Adipose tissue (tissue), 3 donors: ENCODE data around the gene SETD1A. TPM values are rescaled to one million over a fixed set of nuclear protein-coding genes. Genes with fewer than 3 reads are reported as not detected.
"Not testable (repeated sequence)": the region's sequence is repeated elsewhere in the genome, so short reads cannot be mapped to it uniquely, and the experiment has no call there.

Experiments
- H3K27ac ChIP-seq: one replicate; pipeline ENCODE4 v1.5.1; 2013; ENCODE audit warnings: low read depth, low read length
- WGBS, 3 donors: extraction: QIAGEN DNeasy Blood & Tissue Kit; methylation state at CpG; one replicate each; pipeline ENCODE4 v1.1.7; 2013; 5-methylcytosine and 5-hydroxymethylcytosine counted together
- polyA plus RNA-seq, 3 donors: library from polyadenylated mRNA; stranded (reverse); fragments of 200-250 nt; gene quantifications; one replicate each; pipeline ENCODE4 v1.2.3, GENCODE V29; 2013
- donor health status: healthy with polysubstance abuse.
- donor health status: Bipolar disorder and iron deficiency.
- donor health status: healthy.

The SETD1A gene
- polyA plus RNA-seq, 3 donors: 5.1 to 13.0 (median 10.8) TPM

- 71 to 76% (median 76%) methylated on average over 2 of the region's 2 CpGs for WGBS, 3 donors
- no peak overlapping the region for H3K27ac ChIP-seq
These were observed 47.1 kb downstream of the SETD1A start for GRCh38 chr16:31004658-31005057.

DNA sequence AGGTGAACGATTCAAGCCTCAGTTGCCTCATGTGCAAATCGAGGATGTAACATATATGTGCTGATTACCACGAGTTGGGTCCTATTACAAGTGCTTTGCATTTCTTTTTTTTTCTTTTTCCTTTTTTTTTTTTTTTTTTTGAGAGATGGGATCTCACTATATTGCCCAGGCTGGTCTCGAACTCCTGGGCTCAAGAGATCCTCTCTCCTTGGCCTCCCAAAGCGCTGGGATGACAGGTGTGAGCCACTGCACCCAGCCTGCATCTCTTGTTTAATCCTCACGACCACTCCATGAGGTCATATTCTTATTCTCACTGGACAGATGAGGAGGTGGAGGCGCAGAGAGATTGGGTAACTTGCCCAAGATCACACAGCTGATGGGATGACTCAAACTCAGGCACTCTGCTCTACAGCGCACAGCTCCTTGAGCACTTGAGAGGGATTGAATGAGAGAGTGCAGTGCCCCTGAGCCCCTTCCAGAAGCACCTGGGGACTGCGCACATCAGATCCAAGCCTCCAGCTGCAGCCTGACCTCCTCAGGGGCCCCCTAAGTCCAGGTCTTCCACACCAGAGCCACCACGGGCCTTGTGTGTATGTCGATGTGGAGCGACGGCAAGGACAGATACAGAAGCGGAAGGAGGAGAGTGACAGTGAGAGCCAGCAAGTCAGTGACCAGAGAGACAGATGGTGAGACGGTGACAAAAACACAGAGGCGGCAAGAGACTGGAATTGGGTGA lies 48.0 kb downstream of the SETD1A start:
- 72 to 77% (median 74%) methylated on average over 16 of the region's 16 CpGs for WGBS, 3 donors
- H3K27ac ChIP-seq: no peak overlapping the region

DNA sequence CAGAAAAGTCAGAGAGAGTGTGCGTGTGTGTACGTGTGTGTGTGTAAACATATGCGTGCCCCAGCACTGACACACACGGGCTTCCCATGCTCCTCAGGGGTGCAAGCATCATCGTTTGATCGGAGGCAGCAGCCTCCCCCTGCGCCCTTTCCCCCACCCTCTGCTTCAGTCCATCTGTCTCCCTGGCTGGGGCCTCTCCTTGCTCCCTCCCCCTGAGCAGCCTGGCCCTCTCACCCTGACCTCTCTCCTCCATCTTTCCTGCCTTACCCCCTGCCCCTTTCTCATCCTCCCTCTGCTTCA lies 48.5 kb downstream of the SETD1A start:
- WGBS, 3 donors: 57 to 67% (median 63%) methylated on average over 4 to 7 of the region's 7 CpGs
- H3K27ac ChIP-seq: no peak overlapping the region

DNA sequence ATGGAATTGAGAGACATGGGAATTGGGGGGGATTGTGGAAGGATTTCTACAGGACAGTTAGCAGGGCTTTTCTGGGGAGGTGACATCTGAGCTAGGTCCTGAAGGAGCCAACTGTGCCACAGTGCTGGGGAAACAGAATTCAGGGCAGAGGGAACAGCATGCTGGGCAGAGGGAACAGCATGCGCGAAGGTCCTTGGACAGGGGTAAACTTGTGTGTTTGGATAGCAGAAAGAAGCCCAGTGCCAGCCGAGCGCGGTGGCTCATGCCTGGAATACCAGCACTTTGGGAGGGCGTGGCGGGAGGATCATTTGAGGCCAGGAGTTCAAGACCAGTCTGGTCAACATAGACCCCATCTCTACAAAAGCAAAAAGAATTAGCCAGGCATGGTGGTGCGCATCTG lies 49.0 kb downstream of the SETD1A start:
- H3K27ac ChIP-seq: no peak overlapping the region
- WGBS, 3 donors: 92 to 96% (median 95%) methylated on average over 8 of the region's 8 CpGs

- 55 to 63% (median 61%) methylated on average over 6 of the region's 6 CpGs for WGBS, 3 donors
- no peak overlapping the region for H3K27ac ChIP-seq
These were observed 50.1 kb downstream of the SETD1A start for GRCh38 chr16:31007684-31008083.

GRCh38 chr16:31008149-31008548 lies 50.6 kb downstream of the SETD1A start:
- no peak overlapping the region for H3K27ac ChIP-seq
- 58 to 74% (median 68%) methylated on average over 6 of the region's 6 CpGs for WGBS, 3 donors

- WGBS, 3 donors: 63 to 94% (median 89%) methylated on average over 5 of the region's 5 CpGs
- no peak overlapping the region for H3K27ac ChIP-seq
These were observed 51.0 kb downstream of the SETD1A start for GRCh38 chr16:31008551-31008950.

DNA sequence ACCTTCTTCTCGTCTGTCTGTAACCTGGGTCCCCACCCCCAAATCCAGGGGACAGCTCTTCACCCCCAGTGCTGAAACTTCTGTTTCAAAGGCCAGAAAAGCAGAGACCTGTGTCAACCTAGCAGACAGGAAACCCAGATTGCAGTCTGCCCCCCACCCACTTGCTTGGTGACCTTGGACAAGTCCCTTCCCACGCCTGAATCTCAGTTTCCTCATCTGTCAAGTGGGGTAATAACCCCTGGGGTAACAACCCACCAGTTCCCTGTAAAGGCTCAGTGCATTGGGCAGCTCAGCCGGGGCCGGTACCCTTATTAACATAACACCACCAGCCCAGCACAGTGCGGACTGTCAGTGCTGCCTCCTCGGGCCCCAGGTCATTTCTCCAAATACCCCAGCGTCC lies 51.6 kb downstream of the SETD1A start:
- 79 to 84% (median 83%) methylated on average over 7 of the region's 7 CpGs for WGBS, 3 donors
- no peak overlapping the region for H3K27ac ChIP-seq

- no peak overlapping the region for H3K27ac ChIP-seq
- 11 to 20% (median 13%) methylated on average over 22 to 36 of the region's 36 CpGs for WGBS, 3 donors
These were observed 52.5 kb downstream of the SETD1A start for GRCh38 chr16:31009894-31010584.

DNA sequence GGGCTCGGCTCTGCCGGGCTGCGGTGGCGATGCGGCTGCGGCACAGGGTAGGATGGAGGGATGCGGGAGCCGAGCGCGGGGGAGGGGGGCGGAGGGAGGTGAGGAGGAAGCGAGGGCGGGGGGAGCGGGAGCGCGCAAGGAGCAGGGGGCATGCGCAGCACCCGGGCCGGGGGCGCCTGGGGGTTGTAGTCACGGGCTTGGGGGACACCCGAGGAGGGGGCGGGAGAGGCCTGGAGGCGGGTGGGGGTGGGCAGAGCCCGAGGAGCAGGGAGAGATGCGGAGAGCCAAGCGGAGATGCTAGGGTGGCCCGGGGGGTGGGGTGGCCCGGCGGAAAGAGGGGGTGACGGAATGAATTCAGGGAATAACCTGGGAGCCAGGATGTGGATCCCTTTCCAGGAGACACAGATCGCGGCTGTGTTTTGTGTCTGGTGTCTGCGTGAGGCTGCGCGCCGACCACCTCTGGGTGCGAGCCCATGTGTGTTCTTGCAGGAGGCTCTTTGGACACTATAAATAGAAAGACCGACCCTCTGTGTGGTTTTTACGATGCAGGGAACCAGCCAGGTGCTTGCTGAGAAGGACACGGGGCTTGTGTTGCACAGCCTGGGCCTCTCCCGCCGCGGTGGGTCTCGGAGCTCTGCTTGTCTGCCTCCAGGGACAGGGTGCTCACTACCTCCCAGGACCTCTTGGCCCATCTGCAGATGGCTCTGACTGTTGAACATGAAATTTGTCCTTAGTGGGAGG lies 53.2 kb downstream of the SETD1A start, which contains the start of gene STX1B:
STX1B (minus strand) TSS at position 54 of the 741 bp plus-strand sequence. CDS start 242 bp downstream, outside the sequence.
- 9 to 11% (median 11%) methylated on average over 36 to 44 of the region's 45 CpGs for WGBS, 3 donors
- no peak within 1 kb of the TSS for H3K27ac ChIP-seq

- H3K27ac ChIP-seq: not testable (repeated sequence)
- WGBS, 3 donors: 79 to 88% (median 80%) methylated on average over 7 of the region's 7 CpGs
These were observed 54.3 kb downstream of the SETD1A start for GRCh38 chr16:31011815-31012214.

DNA sequence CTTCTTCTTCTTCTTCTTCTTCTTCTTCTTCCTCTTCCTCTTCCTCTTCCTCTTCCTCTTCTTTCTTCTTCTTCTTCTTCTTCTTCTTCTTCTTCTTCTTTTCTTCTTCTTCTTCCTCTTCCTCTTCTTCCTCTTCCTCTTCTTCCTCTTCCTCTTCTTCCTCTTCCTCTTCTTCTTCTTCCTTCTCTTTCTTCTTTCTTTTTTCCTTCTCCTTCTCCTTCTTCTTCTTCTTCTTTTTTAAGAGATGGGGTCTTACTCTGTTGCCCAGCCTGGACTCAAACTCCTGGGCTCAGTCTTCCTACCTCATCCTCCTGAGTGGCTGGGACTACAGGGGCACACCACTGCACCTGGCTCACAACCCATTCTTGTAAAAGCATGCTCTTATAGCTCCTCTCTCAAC lies 55.7 kb downstream of the SETD1A start:
- H3K27ac ChIP-seq: not testable (repeated sequence)

- H3K27ac ChIP-seq: no peak overlapping the region
- WGBS, 3 donors: 58 to 73% (median 70%) methylated on average over 6 of the region's 6 CpGs
These were observed 58.5 kb downstream of the SETD1A start for GRCh38 chr16:31016018-31016417.

GRCh38 chr16:31017756-31018155 lies 60.2 kb downstream of the SETD1A start:
- 88 to 92% (median 88%) methylated on average over 10 of the region's 10 CpGs for WGBS, 3 donors
- not testable (repeated sequence) for H3K27ac ChIP-seq

DNA sequence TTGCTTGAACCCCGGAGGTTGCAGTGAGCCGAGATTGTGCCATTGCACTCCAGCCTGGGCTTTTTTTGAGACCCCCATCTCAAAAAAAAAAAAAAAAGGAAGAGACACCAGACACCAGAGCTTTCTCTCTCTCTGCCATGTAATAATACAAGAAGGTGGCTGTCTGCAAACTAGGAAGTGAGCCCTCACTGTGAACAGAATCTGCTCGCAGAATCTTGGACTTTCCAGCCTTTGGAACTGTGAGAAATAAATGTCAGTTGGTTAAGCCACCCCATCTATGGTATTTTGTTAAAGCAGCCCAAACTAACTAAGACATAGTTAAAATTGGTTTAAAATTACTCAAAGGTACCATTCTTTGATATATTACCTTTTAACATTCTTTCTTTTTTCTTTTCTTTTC lies 63.0 kb downstream of the SETD1A start:
- no peak overlapping the region for H3K27ac ChIP-seq
- 85 to 93% (median 93%) methylated on average over 3 of the region's 3 CpGs for WGBS, 3 donors

DNA sequence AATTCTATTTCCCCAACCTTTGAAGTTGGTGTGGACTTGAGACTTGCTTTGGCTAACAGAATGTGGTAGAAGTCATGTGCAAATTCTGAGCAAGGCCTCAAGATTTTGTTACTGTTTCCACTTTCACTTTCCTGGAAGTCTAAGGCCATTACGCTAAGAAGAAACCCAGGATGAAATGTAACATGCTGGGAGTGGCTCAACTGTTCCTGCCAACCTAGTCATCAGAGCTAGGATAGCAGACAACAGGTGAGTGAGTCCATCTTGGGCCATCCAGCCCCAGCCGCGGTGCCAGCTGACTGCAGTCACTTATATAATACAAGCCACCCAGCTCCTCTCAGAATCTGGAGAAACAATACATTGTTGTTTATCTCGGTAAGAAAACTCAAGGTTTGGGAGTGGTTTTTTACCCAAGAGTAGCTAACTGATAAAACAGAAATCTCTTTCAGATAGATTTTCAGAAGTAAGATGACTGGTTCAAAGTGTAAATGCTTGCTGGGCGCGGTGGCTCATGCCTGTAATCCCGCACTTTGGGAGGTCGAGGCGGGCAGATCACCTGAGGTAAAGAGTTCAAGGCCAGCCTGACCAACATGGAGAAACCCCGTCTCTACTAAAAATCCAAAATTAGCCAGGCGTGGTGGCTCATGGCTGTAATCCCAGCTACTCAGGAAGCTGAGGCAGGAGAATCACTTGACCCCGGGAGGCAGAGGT lies 65.1 kb downstream of the SETD1A start:
- H3K27ac ChIP-seq: no peak overlapping the region
- 78 to 81% (median 79%) methylated on average over 12 of the region's 12 CpGs for WGBS, 3 donors

DNA sequence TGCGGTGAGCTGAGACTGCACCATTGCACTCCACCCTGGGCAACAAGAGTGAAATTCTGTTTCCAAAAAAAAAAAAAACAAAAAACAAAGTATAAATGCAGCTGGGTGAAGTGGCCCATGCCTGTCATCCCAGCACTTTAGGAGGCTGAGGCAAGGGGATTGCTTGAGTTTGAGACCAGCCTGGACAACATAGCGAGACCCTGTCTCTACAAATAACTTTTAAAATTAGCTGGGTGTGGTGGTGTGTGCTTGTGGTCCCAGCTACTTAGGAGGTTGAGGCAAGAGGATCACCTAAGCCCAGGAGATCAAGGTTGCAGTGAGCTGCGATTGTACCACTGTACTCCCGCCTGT lies 65.7 kb downstream of the SETD1A start:
- no peak overlapping the region for H3K27ac ChIP-seq
- WGBS, 3 donors: 92% methylated on average over 4 of the region's 4 CpGs

- no peak overlapping the region for H3K27ac ChIP-seq
- WGBS, 3 donors: 56 to 86% (median 80%) methylated on average over 6 of the region's 6 CpGs
These were observed 66.2 kb downstream of the SETD1A start for GRCh38 chr16:31023627-31024226.

- WGBS, 3 donors: 65 to 76% (median 67%) methylated on average over 5 of the region's 5 CpGs
- H3K27ac ChIP-seq: no peak overlapping the region
These were observed 67.8 kb downstream of the SETD1A start for GRCh38 chr16:31025339-31025738.
